Daoy (cell line): ENCODE measurements around the gene COLEC11. TPM values are rescaled to one million over a fixed set of nuclear protein-coding genes. Genes with fewer than 3 reads are reported as not detected.
"Not testable (repeated sequence)": the region's sequence is repeated elsewhere in the genome, so short reads cannot be mapped to it uniquely, and the experiment has no call there.

Source experiments
- DNase-seq: peaks from one replicate; pipeline ENCODE4 v3.0.0-alpha.2; 2015; ENCODE audit warnings: low read depth
- total RNA-seq: library from RNA; depleted of rRNA; stranded (reverse); fragments of >200 nt; shearing (Covaris generic); gene quantifications from 2 replicates; pipeline ENCODE4 v1.2.3, GENCODE V29; 2014; rRNA removed

COLEC11 gene
- not detected in 2 replicates for total RNA-seq

DNA sequence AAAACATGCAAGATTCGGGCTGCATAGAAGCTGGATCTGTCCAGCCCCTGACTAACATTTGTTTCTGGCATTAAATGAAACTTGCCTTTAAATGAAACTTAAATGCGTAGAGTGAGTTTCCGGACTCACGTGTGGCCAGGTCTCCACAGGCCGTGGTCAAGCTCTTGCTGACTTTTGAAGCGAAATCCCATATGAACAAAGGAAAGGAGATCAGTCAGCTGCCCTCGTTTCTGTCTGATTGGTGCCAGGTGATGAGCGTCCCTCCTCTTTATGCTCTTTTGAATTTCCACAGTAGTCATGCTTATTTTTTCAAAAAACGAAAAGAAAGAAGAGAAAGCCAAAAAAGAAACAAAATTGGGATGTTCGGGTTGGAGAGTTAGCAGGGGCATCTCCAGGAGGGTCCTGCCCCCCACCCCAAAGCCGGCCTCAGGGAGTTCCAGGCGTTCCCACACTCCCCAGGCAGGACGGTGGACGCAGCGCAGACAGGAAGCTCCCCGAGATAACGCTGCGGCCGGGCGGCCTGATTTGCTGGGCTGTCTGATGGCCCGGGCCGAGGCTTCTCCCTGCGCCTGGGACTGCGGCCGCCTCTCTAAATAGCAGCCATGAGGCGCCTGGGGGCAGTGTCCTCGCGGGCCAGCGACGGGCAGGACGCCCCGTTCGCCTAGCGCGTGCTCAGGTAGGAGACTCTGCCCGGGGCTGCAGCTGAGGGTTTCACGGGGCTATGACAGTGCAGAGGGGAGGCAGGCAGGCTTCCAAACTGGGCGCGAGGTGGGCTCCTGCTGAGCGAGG lies at the start of gene COLEC11:
Gene COLEC11, plus strand, starts transcription at position 620 of the 789 bp plus-strand sequence. CDS start 9,229 bp downstream, outside the sequence.
- DNase-seq, result no peak

DNA sequence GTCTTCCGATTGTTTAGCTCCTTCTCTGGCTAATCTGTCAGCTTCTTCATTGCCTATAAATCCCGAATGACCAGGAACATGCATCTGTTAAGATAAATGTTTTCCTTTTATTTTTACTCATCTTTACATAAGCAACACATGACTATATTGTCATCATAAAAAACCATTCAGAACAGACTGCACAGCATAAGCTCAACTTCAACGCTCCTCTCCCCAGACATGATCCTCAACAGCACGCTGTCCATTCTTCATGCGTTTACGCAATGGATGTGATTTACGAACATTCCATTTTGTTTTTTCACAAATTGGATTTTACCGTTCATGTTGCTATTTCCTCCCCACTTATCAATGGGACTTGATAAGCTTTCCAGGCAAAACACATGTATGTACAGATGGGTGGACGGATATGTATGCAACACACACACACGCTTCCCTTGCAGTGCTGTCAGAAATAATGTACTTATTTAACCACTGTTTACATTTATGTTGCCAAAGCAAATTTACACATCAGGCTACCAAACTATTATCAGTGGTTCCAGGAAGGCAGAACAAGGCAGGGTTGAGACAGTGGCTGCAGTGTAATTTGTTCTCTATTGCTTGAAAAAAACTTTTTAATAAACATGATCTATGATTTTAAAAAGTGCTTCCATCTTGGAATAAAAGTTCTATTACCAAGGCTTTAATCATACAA lies 49.0 kb upstream of the COLEC11 start:
- DNase-seq, result no peak

DNA sequence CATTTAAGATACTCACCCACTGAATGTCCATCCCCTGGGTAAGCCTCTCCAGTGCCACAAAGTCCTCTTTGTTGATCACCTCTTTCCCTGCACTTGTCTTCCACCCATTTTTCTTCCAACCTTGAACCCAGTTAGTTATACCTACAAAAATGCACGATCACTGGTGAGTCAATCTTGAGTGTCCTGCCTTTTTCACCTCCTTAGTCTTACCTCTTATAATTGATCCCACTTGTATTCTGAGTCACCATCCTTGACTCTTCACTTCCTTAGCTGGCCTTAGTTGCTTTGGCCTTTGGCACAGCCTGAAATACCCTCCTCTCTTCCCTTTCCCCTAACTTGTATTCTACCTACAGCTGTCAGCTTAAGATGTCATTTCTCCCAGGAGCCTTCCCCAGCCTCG lies 47.0 kb upstream of the COLEC11 start:
- no peak for DNase-seq

DNA sequence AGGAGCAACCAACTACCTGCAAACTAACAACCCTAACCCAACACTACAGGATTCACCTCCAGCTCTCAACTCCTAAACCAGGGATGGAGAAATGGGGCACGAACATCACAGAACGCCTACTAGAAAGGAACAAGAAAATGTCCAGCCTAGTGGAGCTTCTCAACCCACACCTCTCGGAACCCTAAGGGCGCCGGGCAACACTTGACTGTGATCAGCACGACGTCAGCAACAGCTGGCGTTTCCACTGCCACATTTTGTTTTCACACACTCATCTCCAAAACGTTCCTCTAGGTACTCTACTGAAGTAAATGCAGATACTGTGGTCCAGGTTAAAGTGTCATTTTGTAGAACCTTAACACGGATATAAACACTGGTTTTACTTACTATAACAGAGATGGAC lies 41.0 kb upstream of the COLEC11 start:
- DNase-seq, result no peak

DNA sequence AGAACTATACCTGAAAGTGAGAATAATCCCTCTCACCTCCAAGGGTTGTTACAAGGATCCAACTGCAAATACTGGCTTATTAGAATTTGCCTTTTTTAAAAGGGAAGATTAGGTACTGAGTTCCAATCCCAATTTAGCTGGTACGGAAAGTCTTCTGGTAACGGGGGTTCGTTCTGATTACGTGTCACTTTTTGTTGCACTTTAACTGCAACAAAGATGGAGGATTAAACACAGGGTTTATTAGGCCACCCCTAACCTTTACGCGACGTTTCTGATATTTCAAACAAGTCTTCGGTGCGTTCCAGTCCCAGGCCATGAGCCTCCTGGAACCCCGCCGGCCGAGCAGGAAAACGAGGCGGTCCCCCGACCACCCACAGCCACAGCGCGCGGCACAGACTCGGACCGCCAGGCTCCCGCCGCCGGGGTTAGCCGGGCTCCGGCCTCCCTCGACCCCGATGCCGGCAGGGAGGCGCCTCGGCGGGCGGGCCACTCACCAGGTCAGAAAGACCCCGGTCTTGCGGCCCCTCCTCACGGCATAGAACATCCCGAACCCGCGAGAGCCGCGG lies 37.2 kb upstream of the COLEC11 start:
- no peak for DNase-seq

DNA sequence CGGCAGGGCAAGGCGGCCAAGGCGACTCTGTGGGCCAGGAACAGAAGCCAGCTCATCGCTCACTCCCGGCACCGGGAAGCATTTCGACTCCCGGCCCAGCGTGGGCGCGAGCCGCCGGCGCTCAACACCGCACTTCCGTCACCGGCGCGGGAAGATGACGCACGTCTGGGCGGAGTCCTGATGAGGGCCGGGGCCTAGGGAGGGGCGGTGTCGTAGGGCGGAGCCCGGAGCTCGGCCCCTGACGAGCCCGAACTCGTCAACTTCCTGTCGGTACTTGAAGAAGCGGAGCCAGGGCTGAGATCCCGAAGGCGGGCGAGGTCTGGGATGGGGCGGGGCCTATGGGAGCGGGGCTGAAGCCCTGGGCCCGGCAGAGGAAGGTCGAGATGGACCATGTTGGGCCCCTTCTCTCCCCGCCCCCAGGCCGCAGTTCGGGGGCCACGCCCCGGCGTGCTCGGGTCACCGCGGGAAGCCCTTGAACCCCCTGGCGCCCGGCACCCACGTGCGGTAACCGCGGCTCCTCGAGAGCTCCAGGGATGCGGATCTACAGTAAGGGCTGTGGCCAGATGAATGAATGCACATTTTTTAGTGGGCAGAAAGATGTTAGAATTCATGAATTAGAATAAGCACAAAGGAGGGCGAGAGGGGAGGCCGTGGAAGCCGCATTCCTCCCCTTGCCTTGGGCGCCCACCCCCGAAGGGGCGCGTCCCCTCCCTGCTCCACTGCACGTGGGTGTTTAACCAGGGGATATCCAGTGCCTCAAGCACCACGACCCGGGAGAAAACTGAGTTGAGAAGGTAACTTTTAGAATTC lies 36.5 kb upstream of the COLEC11 start, which contains the start of gene RNASEH1:
Gene RNASEH1, minus strand, starts transcription at position 129 of the 810 bp plus-strand sequence. Its CDS starts 73 bp downstream, at position 56.
- DNase-seq, result peak; percentile 99

DNA sequence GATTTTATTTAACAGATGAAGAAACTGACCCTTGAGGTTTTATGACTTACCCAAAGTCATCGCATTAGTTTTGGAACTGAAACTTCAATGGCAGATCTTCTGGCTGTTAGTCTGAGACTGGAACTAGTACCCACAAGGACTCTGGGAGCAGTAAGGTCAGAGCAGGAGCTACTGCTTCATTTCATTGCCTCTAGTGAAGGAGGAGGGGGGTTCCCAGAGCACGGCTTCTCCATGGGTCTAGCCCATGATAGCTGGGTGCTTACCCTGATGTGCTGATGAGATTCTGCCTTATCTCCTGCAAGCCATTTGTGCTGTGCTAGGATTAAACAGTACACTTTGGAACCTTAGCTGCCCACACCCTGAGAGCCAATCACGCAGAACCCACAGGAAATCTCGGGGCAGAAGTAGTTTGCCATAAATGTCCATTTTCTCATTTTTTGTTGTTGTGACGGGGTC lies 31.4 kb upstream of the COLEC11 start:
- DNase-seq, result no peak

DNA sequence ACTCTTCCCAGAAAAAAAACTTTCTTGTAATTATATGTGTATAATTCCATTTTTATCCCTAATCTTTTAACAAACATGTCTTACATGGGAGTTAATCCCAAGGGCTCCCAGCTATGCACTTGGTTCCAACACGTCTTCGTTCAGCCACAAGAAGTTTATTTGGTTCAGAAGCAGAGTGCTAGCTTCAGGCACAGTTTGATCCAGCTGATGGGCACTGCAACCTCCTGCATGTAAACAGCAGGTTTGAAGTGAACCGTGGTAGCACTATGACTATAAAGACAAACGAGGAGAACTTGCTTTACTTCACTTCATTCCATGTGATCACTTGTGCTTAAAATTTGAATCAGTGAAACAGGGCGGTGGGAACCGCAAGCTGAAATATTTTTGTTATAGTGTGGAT lies 29.8 kb upstream of the COLEC11 start:
- DNase-seq, result no peak

DNA sequence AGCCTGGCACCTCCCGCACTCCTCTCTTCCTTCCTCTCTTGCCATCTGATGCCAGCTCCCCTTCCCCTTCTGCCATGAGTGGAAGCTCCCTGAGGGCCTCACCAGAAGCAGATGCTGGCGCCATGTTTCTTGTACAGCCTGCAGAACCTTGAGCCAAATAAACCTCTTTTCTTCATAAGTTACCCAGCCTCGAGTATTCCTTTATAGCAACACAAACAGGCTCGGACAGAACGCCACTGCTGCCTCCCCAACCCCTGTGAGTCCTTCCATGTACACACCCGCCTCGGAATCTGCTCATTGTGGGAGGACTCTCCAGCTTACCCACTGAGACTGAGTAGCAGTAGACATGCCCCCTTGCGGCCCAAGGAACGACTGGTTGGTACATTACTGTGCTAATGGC lies 28.1 kb upstream of the COLEC11 start:
- no peak for DNase-seq

DNA sequence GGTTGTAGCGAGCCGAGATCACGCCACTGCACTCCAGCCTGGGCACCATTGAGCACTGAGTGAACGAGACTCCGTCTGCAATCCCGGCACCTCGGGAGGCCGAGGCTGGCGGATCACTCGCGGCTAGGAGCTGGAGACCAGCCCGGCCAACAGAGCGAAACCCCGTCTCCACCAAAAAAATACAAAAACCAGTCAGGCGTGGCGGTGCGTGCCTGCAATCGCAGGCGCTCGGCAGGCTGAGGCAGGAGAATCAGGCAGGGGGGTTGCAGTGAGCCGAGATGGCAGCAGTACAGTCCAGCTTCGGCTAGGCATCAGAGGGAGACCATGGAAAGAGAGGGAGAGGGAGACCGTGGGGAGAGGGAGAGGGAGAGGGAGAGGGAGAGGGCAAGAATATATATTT lies 25.3 kb upstream of the COLEC11 start:
- DNase-seq, result not testable (repeated sequence)

DNA sequence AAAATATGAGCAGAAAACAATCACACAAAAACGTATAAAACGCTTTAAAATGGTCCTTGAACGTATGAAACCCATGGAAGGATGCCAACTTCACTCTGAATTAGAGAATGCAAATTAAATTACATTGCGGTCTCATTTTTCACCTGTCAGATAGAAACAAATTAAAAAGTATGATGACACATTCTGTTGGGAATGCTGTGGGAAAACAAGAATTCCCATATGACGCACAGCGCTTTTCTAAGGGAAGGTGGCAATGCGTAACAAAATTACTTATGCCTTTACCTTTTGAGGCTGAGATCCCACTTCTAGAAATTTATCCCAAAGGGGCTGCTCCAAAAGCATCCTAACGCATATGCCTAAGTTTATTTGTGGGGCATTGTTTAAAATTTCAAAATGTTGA lies 23.6 kb upstream of the COLEC11 start:
- DNase-seq, result peak; percentile 80

DNA sequence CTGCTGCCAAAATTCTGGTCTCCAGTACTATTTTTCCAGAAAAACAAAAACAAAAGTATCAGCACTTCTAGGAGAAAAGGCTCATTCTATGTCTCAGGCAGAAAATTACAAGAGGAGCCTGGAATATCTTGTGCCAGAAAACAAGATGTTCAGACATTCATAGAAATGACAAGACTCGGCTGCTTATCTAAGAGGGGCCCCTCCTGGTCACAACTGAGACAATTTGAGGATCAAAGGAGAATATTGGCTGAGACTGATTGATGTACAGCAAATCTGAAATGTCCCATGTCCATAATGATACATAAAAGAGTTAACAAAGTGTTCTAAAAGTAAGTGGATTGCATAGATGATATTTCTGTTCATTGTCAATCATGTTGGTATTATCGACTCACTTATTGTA lies 22.3 kb upstream of the COLEC11 start:
- no peak for DNase-seq

DNA sequence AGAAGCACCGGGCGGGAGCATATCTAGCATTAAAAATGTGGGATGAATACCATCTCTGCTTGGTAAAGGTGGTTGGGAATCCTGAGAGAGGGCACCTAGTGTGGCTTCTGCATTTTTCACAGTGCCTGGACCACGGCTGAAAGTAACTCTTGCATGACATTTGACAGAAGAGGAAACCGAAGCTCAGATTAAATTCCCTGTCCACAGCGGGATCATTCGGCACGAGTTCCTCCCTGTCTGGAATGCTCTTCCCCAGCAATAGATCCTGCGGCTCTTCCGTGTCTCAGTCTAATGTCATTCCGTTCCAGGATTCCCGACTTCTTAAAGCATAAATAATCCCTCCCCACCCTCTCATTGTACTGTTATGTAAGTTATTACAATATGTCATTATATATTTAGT lies 20.8 kb upstream of the COLEC11 start:
- no peak for DNase-seq

DNA sequence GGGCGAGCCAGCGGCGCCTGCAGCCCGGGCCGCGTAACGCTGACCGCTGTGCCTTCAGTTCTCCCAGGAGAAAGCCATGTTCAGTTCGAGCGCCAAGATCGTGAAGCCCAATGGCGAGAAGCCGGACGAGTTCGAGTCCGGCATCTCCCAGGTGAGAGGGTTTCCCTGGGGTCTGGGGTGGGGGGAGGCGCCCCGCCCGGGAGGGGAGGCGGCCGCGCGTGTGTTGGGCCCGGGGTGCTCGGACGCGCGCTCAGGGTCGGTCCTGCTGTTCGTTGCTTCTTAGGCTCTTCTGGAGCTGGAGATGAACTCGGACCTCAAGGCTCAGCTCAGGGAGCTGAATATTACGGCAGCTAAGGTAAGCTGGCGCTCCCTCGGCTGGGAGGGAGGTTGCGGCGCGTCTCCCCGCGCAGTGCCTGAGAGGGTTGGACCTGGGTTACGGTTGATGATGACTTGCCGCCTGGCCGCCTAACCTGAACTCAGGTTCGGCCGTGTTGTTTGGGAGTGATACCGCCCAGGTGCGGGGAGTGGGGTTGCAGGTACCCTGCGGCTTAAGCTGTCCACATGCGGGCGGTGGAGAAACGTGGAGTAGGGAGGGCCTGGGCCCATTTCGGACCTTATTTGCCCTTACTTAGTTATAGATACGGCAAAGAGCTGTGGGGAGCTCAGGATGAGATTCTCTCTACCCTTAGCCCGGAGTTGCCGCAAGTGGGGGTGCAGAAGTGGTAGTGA lies 19.2 kb upstream of the COLEC11 start:
- no peak for DNase-seq

DNA sequence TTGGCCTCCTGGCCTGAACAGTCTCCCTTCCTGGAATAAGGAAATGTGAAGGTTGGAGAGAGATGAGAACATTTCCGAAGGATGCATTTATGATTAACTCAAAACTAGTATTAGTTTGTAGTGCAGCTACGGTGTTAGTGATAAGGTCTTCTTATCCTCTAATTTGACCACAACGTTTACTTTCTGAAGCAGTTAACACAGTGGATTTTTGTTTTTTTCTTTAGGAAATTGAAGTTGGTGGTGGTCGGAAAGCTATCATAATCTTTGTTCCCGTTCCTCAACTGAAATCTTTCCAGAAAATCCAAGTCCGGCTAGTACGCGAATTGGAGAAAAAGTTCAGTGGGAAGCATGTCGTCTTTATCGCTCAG lies 18.7 kb upstream of the COLEC11 start:
- not testable (repeated sequence) for DNase-seq

DNA sequence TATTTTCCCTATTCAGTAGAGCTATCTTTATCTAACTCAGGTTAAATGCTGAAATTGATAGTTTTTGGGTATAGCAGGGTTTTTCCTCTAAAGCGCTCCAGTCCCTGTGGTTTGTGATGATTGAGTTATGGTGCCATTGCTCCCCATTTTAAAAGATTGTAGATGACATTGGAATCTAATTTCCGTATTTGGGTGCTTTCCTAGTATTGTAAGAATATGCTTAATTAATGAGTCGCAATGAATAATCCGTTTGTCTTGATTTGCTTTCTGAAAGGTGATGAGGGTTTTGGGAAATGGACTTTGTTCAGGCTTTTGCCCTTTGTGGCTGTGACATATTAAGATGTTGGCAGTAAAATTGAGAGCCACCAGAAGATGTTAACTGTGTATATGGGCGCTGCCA lies 15.9 kb upstream of the COLEC11 start:
- no peak for DNase-seq

DNA sequence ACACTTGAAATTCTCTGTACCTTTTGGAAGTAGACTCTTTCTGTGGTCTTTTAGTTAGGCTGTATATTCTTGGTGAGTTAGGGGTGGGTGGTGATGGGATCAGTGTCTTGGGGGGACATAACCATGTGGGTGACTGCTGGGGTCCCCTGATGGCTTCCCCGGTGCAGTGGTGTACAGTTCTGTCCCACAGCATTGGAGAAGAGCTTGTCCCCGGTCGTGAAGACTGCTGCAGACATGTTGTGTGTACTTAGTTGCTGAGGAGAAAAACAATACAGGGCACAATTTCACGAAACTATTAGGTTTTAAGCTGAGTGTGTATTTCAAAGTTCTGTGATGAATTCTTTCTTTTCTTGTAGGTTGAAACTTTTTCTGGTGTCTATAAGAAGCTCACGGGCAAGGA lies 14.5 kb upstream of the COLEC11 start:
- no peak for DNase-seq

DNA sequence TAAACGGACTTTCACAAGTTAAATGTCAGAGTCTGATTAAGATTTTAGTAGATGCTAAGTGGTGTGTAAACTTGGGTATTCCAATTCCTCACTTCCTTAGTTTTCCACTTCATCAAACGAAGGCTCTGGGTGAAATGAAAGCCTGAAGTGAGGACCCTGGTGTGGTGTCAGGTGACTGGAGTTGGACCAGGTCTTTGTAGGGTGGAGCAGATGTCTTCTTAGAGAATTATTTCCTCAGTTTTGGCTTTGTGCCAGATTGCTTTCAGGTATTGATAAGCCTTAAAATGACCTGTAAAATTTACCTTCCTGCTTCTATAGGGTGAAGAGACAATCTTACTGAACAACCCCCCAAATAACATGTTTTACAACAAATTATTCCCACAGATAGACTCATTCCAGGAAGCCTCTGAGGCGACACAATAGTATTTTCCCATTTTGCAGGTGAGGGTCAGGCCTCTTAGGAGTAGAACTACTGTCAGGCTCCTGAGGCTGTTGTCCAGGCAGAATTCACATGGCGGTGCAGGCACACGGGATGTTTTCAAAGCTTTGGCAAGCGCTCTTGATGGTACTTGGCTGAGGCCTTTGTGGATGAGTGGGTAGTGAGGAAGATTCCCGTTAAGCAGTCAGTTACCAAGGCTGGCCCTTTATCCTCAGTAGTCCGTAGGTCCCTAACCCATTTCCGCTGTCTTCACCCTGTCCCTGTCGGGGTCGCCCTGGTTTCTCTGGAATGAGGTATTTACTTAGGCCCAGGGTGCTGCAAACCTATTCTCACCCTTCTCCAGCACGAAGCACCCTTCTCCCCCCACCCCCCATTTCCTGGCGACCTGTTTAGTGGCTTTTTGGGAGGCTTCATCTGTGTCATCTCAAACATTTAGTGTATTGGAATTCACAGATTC lies 13.3 kb upstream of the COLEC11 start:
- no peak for DNase-seq

DNA sequence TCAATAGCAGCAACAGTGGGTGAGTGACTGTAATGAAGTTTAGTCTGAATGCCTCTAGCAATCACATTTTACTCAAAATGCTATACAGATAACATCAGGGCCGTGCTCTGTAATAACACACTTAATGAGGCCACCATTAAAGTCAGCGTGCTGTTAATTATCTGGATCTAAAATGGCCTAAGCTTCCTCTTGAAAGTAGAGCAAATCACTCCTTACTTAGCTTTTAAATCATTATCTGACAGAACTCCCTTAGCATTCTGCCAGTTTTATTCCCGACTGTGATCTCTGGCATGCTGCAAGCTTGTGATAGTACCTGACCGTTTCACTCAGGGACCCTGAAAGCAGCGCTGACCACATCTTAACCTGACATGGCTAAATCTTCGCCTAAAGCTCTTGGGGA lies 10.8 kb upstream of the COLEC11 start:
- no peak for DNase-seq

DNA sequence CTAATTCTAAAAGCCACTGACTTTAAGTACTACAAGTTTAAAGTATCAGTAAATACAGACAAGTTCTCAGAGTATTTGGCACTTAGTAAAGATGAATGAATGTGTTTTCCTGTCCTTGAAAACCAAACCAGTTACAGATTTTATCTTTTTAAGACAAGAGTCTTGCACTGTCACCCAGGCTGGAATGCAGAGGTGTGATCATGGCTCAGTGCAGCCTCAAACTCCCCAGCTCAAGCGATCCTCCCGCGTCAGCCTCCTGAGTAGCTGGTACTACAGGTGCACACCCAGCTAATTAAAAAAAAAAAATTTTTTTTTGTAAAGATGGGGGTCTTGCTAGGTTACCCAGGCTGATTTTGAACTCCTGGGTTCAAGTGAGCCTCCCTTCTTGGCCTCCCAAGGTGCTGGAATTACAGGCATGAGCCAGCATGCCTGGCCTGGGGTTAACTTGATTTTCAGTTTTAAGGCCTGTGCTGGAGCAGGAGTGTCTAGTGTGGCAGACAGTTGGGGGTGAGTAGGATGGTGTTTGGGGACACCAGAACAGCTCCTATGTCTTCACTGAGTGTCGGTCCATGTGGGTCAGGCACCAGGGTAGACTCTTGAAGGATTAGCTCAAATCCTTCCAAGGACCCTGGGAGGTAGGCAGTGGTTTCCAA lies 10.2 kb upstream of the COLEC11 start:
- DNase-seq, result no peak
